Measurements from ENCODE around the gene PARD3.

Gene PARD3

DNA sequence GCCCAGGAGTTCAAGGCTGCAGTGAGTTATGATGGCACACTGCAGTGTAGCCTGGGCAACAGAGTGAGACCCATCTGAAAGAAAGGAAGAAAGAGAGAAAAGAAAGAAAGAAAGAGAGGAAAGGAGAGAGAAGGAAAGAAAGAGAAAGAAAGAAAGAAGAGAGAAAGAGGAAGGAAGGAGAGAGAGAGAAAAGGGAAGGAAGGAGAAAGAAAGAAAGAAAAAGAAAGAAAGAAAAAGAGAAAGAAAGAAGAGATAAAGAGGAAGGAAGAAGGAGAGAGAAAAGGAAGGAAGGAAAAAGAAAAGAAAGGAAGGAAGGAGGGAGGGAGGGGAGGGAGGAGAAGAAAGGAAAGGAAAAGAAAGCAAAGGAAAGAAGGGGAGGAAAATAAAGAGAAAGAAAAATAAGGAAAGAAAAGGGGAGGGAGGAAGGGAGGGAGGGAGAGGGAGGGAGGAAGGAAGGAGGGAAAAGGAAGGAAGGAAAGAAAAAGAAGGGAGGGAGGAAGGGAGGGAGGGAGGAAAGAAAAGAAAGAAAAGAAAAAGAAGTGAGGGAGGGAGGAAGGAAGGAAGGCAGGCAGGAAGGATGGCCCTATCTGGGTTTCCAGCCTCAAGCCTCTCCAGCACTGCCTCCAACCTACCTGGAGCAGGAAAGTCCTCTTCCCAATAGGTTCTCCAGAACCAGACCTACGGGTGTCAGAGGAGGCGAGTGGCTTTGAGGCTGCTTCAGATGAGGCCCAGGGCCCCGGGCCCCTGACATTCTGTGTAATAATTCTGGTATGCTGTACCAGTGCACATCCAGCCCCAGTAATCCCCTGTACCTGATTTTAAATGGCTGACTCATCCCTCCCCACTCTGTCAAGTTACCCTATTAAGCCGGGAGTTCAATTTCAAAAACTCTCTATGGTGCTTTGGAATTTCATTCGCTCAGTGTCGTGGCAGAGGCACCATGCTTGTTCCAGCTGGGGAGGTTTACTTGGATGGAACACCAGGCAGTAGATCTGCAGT is 6.8 kb upstream of the PARD3 start:
- no peak for DNase-seq

DNA sequence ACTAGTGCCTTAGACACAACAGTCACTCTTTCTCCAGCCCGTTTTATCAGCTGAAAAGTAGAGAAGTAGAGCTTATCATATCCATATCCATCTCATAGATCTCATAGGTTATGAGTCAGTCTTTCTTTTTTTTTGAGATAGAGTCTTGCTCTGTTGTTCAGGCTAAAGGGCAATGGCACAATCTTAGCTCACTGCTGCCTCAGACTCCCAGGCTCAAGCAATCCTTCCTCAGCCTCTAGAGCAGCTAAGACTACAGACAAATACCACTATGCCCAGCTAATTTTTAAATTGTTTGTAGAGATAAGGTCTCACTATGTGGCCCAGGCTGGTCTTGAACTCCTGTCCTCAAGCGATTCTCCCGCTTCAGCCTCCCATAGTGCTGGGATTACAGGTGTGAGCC is 2.5 kb upstream of the PARD3 start:
- DNase-seq: no peak

DNA sequence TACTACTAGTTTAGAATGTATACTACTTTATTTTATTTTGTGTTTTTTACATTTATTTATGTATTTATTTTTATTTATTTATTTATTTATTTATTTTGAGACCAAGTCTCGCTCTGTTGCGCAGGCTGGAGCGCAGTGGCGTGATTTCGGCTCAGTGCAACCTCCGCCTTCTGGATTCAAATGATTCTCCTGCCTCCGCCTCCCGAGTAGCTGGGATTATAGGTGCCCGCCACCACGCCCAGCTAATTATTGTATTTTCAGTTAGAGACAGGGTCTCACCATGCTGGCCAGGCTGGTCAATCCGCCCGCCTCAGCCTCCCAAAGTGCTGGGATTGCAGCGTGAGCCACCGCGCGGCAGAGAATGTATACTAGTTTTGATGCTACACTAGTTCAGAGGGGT is 2.0 kb upstream of the PARD3 start:
- no peak for DNase-seq

DNA sequence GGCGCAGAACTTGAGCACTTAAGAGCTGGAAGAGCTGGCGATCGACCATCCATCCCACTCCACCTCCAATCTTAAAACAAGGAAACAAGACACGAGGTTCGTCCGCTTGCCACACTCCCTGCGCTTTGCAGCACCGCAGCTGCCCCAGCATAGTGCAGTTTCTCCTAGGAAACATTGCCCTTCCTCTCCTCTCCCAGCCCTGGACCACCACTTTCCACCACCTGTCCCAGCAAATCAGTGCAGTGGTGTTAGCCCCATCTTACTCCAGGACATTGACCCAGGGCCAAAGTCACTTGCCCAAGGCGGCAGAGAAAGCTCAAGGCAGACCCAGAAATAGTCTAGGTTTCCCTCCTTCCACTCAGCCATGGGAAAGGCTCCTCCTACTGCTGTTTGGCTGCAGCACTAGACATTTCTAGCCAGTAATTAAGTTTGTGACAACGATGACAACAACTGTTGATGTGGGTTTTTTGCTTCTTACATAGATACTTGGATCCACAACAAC is 1.5 kb upstream of the PARD3 start:
- DNase-seq: no peak

DNA sequence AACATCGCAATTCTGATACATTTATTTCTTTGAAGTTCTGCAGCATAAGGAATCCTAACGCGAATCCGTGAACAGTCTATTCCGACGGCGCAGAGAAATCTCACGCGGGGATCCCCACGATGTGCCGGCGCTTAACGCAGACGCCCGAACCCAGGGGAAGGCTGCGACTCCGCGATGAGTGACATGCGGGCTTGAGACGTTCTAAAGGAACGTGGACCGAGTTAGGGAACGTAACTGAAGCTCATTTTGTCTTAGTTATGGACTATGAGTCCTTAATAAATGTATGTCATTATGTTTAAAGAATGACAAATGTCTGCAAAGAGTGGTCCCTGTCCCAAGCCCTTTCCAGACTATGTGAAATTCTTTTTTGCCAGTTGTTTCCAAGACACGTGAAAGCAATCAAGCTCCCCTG is 995 bp upstream of the PARD3 start:
- DNase-seq: no peak

DNA sequence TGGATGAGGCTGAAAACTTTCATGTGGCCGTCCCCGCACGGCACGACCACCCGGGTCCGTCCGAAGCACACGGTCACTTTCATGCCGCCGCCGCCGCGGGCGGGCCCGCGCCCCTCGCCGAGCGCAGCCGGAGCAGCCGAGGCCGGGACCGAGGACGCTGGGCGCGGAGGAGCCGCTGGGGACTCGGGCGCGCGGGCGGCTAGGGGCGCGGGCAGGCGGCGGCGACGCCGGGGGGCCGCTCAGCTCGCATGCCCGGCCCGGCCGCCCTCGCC is 247 bp downstream of the PARD3 start:
- no peak for DNase-seq

DNA sequence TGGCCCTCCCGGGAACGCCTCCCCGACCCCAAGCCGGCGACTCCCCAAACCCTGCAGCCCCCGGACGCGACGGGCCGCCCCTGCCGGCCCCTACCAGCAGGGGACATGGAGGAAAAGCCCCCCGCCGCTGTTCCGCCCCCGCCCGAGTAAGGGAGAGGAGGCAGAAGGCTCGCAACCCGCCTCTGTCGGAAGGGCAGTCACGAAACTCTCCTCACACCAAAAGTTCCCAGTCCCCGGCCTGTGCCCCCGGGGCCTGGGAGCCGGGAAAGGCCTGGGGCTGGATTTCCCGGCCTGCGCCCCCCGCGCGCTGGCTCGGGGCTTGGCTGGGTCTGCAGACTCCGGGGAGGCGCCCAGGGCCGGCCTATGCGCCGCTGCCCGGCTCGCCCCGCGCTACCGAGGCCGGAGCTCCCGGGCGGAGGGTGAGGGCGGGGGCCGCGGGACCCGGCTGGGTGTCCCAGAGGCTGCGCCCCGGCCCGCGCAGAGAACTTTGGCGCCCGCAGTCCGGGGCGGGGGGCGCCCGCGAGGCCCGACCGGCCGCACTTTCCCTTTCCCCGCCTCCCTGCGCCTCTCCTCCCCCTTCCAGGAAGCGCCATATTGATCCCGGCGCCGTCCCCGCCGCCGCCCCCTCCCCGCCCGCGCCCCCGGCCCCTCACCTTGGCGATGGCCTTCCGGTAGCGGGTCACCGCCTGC is 728 bp downstream of the PARD3 start:
- DNase-seq: no peak

DNA sequence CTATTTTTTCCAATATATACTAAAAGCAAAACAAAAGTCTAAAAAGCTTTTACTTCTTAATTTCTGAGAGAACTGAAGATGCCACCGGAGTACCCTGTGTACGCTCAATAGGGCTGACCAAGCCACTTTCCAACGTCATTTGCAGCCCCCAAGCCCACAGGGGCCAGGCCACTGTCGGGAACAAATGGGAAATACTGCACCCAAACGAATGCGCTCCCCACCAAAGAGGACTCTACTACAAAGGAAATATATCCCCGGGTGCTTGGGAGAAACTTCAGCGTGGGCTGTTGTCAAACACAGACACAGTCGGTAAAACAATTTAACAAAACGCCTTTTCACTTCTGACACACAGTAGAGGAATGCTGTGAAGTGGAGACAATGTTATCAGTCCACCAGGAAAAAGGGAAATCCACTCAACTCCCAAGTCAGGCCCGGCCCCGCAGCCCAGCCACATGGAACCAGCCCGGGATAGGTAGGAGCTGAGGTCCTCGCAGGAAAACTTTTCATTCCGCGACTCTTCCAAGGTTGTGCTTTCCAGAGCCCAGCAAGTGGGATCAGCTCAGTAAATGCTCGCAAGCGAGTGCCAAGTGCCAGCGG is 1.4 kb downstream of the PARD3 start:
- no peak for DNase-seq

DNA sequence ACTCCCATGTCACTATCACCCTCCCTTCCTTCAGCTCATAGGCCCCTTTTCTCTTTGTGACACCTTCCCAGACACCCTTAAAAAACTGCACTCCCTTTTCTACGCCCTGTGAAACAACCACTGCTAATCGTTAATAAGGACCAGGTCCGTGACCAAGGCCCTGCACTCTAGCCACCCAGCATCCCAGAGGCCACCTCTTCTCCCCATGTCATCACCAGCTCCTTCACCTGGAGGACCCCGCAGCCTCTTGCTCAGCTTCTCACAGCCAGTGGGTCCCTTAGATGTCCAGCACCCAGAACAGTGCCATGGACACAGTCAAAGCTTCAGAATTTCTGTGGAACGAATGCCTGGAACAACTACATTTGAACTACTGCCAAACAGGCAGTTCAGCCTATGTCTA is 2.3 kb downstream of the PARD3 start:
- no peak for DNase-seq

DNA sequence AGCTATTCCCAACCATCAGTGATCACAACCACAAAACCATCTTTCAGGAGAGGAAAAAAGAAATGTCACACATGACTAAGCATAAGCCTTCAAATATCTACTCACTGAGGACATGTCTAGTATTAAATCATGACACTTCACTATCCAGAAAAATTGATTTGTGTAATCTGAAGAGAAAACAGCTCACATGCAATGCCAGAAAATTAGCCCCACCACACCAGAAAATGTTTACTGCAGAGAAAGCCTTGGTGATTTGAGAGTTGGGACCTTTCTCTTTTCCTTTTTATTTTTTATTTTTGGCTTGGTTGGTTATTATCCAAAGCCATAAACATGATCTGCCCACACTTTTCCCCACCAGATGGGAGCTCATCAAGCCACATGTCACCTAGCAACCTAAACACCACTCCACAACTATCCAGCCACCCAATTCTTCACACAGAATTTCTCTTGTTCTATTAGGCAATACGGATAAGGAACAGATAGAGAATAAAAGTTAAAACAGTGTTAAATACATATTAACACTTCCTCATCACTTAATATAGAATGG is 3.1 kb downstream of the PARD3 start:
- DNase-seq: no peak

DNA sequence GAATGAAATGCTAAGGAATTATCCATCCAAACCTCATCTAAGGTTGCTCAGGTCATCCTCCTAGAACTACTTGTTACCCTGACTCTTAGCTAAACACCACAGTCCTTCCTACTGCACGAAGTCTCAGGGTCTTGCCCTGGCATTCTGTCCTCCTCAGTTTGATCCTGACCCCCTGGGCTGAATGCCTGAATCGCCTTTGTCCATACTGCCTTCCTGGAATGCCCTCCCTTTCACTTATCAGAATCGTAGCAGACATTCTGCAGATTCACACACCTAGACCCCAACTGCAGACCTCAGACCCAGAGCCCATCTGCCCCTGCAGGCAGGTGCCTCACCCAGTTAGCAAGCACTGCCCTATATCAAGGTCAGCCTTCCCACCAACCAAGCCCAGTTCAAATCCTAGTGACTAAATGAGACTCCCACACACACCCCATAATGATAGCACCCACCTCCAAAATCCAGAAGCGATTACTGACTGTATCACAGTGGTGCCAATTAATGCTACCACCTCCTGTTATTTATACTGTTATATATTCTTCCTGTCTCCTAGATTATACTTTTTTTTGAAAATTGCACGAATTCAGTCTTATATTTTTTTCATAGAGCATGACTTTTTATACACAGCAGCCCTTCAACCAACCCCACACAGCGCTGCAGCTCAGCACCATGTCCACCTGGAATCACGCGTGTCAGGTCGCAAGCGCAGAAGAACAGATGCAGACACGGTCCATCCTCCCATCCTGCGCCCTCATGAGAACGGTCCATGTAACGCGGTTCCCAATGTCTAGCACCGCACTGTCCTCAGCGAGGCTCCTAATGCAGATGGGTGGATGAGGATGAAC is 3.7 kb downstream of the PARD3 start:
- DNase-seq: no peak

DNA sequence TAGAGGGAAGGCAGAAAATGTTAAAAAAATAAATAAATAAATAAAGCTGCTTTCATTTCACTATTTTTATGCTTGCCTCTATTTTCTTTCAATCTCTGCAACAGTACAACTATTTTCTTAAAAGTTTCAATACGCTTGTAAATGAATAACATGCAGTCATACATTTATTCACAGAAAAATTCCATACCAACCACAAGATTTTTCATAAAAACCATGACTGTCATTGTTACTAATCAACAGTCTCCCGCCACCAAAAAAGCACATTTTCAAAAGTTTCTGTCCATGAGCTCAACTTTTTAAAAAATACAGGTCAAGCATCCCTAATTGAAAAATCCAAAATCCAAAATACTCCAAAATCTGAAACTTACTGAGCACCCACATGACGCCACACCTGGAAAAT is 5.3 kb downstream of the PARD3 start:
- DNase-seq: no peak

DNA sequence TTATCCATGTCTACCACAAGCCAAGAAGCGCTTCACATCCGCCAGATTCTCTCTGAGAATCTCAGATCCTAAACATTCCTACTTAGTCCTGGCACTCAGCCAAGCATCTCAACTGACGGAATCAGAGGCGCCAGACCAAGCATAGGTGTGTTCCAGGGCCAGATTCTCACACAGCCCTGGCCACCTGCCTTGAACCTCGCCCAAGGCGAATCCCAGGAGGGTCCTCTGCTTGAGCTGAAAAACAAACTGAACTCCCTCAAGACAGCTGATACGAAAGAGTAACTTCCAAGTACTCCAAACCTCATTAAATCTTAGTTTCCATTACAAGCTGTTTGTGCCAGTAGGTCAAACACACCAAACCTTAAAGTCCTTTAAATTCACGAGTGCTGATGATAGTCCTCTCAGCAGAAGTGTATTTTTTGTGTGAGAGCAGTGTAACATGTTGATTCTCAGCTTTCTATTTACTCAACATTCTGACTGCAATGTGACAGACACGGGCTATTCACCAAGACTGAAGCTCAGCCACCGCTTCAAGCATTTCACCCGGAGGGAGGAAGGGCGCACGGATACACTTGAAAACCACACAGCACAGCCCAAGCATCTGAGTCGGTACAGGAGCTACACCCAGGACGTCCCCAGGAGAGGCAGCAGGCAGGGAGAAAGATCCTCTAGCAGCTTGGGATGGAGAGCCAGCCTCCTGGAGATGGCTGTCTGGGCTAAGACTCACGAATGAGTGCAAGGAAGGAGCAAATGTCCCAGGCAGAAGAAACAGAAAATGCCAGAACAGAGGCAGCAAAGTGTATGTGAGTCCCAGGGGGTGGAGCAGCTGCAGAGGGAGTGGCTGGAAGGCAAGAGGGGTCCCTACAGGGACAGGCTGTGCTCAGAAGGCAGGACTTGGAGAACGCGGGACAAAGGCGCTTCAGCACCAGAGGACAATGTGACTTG is 6.0 kb downstream of the PARD3 start:
- peak; percentile 14 for DNase-seq

DNA sequence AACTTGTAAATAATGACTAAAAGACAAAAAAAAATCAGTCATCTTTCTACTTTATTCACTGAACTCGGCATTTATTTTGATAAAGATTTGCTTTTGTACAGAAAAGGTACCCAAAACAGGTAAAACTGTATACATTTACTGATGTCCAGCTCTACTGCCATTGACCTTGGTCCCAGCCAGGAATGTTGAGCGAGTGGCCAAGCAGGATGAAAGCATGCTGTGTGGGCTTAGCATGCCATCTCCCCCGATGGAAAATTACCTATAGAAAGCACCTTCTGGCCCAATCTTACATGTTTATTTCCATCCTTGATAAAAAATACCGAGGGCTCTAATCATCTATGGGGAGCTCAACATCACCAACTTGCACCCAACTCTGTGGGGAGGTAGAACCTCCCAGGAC is 6.8 kb downstream of the PARD3 start:
- DNase-seq: no peak

DNA sequence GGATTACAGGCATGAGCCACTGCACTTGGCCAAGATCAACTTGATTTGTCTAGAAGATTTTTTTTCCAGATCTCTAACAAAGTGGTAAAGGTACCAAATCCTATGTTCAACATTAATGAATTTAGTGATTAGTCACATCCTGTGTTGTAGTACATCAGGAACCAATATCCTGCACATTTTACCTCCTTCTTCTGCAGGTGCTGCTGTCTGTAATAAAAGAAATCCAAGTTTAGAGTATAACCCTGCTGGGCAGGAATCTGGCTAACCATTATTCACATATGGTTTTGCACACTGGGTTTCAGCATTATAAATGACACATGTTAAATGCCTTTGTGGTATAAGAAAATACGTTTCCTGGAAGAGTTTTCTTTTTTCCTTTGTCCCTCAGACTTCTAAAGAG is 10.8 kb downstream of the PARD3 start:
- no peak for DNase-seq

DNA sequence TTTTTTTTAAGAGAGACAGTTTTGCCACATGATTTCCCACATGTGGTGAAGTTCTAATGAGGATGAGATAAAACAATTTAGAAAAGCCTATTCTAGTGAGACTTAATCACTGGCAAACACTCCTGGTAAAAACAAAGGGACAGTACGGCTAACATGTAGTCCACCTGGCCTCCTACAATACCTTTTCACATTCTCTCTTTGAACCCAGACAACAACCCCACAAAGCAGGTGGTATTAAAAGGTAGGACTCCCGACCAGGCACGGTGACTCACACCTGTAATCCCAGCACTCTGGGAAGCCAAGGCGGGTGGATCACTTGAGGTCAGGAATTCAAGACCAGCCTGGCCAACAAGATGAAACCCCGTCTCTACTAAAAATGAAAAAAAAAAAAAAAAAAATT is 12.4 kb downstream of the PARD3 start:
- DNase-seq: no peak

DNA sequence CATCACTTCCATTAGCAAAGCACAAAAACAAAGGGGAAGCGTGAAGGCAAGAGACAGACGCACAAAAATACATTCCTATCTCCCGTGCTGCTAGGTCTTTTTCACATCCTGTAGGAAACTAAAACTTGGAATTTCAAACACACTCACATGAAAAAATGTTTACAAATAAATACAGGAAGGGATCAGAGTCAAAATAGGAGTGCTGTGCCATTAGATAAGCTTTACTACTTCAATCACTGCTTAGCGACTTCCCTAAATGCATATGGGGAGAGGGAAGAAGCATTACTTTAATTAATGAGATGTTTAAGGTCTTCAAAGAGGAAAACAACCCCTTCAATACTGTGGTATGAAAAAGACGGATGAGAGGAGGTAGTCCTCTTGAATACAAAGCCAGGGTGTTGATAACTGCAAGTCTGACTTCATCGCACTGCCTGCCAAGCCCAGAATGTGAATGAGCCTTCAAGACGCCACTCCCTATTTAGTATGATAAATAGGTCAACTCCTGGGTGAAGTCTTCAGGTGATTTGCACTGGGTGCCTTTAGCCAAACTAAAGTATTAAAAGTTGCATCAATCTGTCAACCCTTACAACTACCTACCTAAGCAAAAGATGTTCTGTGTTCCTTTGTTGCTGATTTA is 13.9 kb downstream of the PARD3 start:
- DNase-seq: no peak

DNA sequence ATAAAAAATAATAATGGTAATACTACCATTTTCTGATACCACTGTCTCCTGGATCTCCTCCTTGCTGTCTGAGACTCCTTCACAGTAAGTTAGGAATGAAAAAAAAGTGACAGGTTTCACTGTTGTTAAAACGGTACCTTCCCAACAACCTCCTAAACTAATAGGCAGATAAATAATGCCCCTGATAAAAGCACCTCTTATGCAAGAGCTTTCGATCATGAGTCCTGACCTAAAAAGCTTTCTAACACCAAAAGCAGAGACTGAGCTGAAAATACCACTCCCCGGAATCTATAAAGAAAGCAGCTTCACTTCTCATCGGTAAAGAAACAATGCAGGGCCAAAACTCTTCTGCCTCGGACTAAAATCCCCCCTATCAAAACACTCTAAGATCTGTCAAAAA is 14.5 kb downstream of the PARD3 start:
- DNase-seq: no peak

DNA sequence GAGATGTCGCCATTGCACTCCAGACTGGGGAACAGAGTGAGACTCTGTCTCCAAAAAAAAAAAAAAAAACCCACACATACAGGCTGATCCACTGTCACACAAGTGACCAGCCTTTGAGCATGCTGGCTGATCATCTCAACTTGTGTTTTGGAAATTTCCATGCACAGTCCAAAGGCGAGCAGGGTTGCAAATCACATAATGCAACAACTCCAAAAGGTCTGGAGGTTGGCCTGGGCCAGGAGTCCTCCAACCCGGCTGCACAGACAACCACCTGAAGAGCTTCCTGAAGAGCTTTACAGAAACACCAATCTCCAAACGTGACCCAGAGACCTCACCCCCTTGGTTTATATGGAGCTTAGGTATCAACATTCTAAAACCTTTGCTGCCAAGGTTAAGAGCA is 16.4 kb downstream of the PARD3 start:
- no peak for DNase-seq

DNA sequence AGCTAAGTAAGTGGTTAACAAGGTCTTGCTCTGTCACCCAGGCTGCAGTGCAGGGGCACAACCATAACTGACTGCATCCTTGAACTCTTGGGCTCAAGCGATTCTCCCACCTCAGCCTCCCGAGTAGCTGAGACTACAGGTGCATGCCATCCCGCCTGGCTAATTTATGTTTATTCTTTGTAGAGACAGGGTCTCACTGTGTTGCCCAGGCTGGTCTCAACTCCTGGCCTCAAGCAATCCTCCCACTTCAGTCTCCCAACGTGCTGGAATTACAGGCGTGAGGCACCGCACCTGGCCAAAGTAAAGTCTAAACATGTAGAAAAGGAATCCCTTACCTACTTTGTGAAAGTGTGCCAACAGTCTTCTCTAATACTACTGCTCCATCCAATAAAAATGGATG is 17.9 kb downstream of the PARD3 start:
- DNase-seq: no peak

DNA sequence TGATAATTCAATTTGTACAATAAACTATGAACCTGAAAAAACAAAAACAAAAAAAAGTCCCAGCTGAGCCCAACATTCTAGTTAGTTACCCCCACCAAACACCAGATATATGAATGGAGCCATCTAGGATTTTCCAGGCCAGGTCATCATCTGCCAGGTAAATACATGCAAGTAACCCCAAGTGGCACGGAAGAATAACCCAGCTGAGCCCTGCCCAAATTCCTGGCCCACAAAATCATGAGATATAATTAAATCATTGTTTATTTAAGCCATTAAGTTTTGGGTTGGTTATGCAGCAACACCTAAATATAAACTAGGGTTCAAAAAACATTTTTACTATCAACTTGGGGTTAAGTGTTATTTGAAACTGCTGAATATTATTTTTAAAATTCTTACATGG is 19.0 kb downstream of the PARD3 start:
- DNase-seq: no peak

All from NCI-H446 treated with DMSO at 0.1 percent for 48 hours (cell line).